HG03378 (cell line): Measurements from ENCODE around the gene YPEL4.

Experiments
- ATAC-seq: cut with Tn5 transposase; IDR thresholded peaks from one replicate; pipeline ENCODE4 v1.9.1; 2021; ENCODE audit warnings: mild to moderate bottlenecking, moderate library complexity; ENCODE audit not compliant: unreplicated experiment

The YPEL4 gene

DNA sequence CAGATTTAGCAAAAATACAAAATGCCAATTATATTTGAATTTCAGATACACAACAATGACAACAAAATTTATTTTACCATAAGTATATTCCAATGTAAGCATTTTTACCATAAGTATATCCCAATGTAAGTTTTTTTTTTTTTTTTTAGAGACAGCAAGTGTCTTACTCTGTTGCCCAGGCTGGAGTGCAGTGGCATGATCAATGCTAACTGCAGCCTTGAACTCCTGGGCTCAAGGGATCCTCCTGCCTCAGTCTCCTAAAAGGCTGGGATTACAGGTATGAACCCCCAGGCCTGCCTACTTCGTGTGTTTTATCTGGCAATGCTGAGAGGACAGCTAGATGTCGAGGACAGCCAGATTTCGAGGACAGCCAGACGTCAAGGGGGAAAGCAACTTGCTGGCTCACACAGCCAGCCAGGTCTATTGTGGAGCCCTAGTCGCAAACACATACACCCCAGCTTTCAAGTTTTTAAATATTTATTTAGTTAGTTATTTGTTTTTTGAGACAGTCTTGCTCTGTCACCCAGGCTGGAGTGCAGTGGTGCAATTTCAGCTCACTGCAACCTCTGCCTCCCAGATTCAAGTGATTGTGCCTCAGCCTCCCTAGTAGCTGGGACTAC is 53.3 kb downstream of the YPEL4 start:
- no peak for ATAC-seq
